Mesothelial cell of epicardium (in vitro differentiated cells): ENCODE data around the gene SAMD4B. TPM values are rescaled to one million over a fixed set of nuclear protein-coding genes. Genes with fewer than 3 reads are reported as not detected.

Experiments
- DNase-seq, 2 experiments: peaks; one replicate each; pipeline ENCODE4 v3.0.0; 2021; ENCODE audit warnings: low spot score in 2 of 2; ENCODE audit not compliant: unreplicated experiment in 2 of 2
- H3K27ac Mint-ChIP-seq: 2 replicates; pipeline ENCODE4 v1.8.0; 2021; ENCODE audit warnings: mixed read lengths
- H3K27me3 Mint-ChIP-seq: 2 replicates; pipeline ENCODE4 v1.8.0; 2021; ENCODE audit warnings: low read depth, mixed read lengths
- H3K36me3 Mint-ChIP-seq: 2 replicates; pipeline ENCODE4 v1.8.0; 2021; ENCODE audit warnings: mixed read lengths
- H3K4me1 Mint-ChIP-seq: 2 replicates; pipeline ENCODE4 v1.8.0; 2021; ENCODE audit warnings: mixed read lengths
- H3K4me3 Mint-ChIP-seq: 2 replicates; pipeline ENCODE4 v1.8.0; 2021; ENCODE audit warnings: mild to moderate bottlenecking, moderate library complexity, mixed read lengths
- H3K9me3 Mint-ChIP-seq: 2 replicates; pipeline ENCODE4 v1.8.0; 2021; ENCODE audit warnings: mixed read lengths
- total RNA-seq: library from RNA; stranded (reverse); gene quantifications from 3 replicates; pipeline ENCODE4 v1.2.1, GENCODE V29; 2021
- TF ChIP-seq, protein P1 (sequence below): fragments of 200-600 bp; sonication (generic); IDR thresholded peaks from one replicate; pipeline ENCODE4 v1.5.0; 2021; ENCODE audit warnings: antibody characterized with exemption; ENCODE audit not compliant: unreplicated experiment

SAMD4B gene
- total RNA-seq, 1 donor from 2014 or later: 128 TPM

DNA sequence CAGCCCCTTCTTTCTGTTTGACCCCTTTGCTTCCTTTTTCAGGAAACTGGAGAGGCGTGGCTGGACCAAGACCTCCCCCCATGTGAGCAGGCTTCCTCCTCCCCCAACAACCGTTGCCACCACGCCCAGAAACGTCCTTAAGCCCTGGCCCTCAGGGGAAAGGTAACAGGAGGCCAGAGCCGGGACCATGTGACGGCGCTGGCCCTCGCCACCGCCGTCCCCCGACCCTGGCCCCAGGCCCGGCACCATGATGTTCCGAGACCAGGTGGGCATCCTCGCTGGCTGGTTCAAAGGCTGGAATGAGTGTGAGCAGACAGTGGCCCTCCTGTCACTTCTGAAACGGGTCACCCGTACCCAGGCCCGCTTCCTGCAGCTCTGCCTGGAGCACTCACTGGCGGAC, 14.4 kb downstream of the SAMD4B start:
- H3K36me3 Mint-ChIP-seq: peaks cover 48% of the 10 kb centered on the region
- TF ChIP-seq, protein P1, sequence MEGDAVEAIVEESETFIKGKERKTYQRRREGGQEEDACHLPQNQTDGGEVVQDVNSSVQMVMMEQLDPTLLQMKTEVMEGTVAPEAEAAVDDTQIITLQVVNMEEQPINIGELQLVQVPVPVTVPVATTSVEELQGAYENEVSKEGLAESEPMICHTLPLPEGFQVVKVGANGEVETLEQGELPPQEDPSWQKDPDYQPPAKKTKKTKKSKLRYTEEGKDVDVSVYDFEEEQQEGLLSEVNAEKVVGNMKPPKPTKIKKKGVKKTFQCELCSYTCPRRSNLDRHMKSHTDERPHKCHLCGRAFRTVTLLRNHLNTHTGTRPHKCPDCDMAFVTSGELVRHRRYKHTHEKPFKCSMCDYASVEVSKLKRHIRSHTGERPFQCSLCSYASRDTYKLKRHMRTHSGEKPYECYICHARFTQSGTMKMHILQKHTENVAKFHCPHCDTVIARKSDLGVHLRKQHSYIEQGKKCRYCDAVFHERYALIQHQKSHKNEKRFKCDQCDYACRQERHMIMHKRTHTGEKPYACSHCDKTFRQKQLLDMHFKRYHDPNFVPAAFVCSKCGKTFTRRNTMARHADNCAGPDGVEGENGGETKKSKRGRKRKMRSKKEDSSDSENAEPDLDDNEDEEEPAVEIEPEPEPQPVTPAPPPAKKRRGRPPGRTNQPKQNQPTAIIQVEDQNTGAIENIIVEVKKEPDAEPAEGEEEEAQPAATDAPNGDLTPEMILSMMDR: no peak
- no peak overlapping the region for H3K27ac Mint-ChIP-seq
- no peaks in the 10 kb centered on the region for H3K27me3 Mint-ChIP-seq
- no peak for DNase-seq
- H3K4me3 Mint-ChIP-seq: no peak overlapping the region
- H3K4me1 Mint-ChIP-seq: no peaks in the 10 kb centered on the region
- no peaks in the 10 kb centered on the region for H3K9me3 Mint-ChIP-seq

DNA sequence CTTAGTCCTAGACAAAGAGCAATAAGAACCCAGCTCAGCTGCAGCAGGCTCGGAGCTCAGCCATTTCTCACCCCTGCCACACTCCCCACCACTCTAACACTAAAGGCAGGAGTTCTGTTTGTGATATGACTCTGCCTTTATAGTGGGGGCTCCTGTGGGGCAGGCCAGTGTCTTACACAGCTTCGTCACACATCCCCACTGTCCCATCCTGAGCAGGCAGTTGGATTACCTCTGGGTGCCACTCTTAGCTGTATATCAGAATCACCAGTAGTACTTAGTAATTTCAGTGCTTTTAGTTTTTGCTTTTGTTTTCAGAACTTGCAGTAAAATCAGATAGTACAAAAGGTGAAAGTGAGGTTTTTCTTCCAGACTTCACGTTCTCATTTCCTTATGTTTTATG, 16.8 kb downstream of the SAMD4B start:
- Mint-ChIP-seq H3K27me3 (no peaks in the 10 kb centered on the region), H3K4me1 (no peaks in the 10 kb centered on the region), H3K36me3 (peaks cover 48% of the 10 kb centered on the region), H3K27ac (no peak overlapping the region), H3K4me3 (no peak overlapping the region), H3K9me3 (no peaks in the 10 kb centered on the region)
- TF ChIP-seq, protein P1: no peak
- DNase-seq: no peak

DNA sequence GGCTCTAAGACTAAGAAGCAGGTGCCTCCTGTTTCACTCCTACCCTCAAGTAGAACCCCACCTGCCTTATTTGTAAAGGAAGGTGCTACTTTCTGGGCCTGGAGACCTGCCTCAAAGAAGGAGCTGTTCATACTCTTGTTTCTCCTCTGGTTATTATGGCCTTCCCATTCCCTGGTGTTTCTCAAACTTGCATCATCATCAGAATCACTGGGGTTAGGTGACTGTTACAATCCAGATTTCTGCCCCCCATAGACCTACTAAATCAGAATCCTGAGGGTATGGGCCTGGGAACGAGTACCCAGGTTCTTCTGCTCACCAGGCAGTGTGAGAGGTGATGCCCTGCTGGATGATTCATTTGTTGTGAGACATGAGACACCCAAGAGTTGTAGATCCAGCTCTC, 18.4 kb downstream of the SAMD4B start:
- no peaks in the 10 kb centered on the region for H3K27me3 Mint-ChIP-seq
- no peak overlapping the region for H3K4me3 Mint-ChIP-seq
- peaks cover 44% of the 10 kb centered on the region for H3K36me3 Mint-ChIP-seq
- TF ChIP-seq, protein P1: no peak
- H3K9me3 Mint-ChIP-seq: no peaks in the 10 kb centered on the region
- H3K4me1 Mint-ChIP-seq: no peaks in the 10 kb centered on the region
- DNase-seq: no peak
- H3K27ac Mint-ChIP-seq: no peak overlapping the region

DNA sequence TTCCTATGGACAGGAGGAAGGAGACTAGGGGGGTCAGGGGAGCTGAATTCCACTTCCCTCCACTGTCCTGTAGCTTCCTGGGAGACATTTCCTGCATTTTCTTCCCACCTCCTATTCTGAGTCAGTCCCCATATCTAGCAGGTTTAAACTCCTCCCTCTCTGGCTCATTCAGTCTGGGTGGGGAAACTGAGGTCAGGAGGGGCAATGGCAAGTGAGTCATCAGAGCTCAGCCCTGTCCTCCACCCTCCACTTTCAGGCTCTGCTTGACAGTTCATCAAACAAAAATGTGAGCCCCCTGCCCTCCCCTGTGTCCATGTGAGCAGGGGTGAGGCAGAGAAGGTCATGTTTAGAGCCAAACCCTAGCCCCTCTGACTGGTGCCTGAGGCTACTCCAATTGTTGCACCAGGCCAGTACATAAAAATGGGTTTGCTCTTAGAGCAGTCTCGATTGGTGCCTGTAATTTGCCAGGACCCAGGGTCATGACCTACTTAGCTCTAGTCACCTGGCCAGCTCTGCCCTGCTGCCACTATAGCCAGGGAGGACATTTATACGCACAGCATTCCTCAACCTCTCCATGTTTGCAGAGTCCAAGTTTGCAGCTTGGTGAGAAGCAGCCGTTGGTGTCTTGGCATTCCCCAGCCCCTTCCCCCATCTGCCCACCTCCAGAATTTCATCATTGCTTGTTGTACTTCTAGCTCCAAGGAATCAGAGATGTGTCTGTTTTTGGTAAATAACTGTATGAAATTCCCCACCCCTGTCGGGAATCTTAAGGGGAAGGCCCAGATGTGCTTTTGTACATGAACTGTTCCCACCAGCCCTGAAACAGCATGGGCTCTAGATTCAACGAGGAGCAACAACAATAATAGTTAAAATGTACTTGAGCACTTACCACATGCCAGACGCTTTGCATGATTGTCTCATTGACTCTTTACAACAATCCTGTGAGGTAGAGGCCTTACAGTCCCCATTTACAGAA, 20.7 kb downstream of the SAMD4B start:
- Mint-ChIP-seq H3K27ac (peak overlapping the region; percentile 59), H3K36me3 (peaks cover 37% of the 10 kb centered on the region), H3K9me3 (no peaks in the 10 kb centered on the region), H3K4me3 (no peak overlapping the region), H3K4me1 (no peaks in the 10 kb centered on the region), H3K27me3 (no peaks in the 10 kb centered on the region)
- TF ChIP-seq, protein P1: no peak
- DNase-seq: no peak

DNA sequence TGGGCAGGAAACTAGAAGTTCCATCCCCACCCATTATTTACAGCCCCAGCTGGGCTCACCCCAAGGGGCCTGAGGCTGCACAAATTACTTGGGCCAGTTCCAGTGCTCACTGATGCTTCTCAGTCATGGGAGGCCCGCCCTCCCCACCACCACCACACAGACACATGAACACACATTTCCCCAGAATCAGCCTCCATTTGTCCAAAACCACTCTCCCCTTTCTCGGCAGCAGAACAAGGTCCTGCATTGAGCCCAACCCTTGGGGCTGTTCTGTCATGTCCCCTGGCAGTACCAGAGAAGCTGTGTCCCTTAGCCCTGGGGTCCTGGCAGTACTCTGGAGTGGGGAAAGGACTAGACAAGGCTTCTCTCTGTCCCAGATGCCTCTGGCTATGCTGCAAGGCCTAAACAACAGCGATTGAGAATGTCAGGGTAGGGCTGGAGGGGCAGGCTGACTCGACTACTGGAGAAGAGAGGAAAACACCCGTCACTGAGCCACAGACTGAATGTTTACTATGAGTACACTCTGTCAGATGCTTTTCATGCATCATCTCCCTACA, 21.8 kb downstream of the SAMD4B start:
- TF ChIP-seq, protein P1: no peak
- Mint-ChIP-seq H3K4me1 (no peaks in the 10 kb centered on the region), H3K27me3 (no peaks in the 10 kb centered on the region), H3K9me3 (no peaks in the 10 kb centered on the region), H3K4me3 (no peak overlapping the region), H3K36me3 (peaks cover 42% of the 10 kb centered on the region), H3K27ac (no peak overlapping the region)
- DNase-seq: no peak
